ENCODE results near the gene DOCK2.
"Not testable (repeated sequence)": the region's sequence is repeated elsewhere in the genome, so short reads cannot be mapped to it uniquely, and the experiment has no call there.

The DOCK2 gene

GRCh38 chr5:169641253-169641652, 4.2 kb downstream of the DOCK2 start:
- no peak for DNase-seq

- DNase-seq, result no peak
Observed at GRCh38 chr5:169646856-169647255, 9.8 kb downstream of the DOCK2 start.

- peak; percentile 10 for DNase-seq
Observed at GRCh38 chr5:169647566-169647965, 10.5 kb downstream of the DOCK2 start.

- DNase-seq, result no peak
Observed at GRCh38 chr5:169648725-169649310, 11.7 kb downstream of the DOCK2 start.

GRCh38 chr5:169649486-169649885, 12.4 kb downstream of the DOCK2 start:
- no peak for DNase-seq

GRCh38 chr5:169650701-169651331, 13.7 kb downstream of the DOCK2 start:
- peak; percentile 91 for DNase-seq

- DNase-seq, result no peak
Observed at GRCh38 chr5:169651526-169651925, 14.5 kb downstream of the DOCK2 start.

- no peak for DNase-seq
Observed at GRCh38 chr5:169652057-169652456, 15.0 kb downstream of the DOCK2 start.

GRCh38 chr5:169653091-169653490, 16.0 kb downstream of the DOCK2 start:
- peak; percentile 60 for DNase-seq

GRCh38 chr5:169655353-169655752, 18.3 kb downstream of the DOCK2 start:
- DNase-seq, result no peak

GRCh38 chr5:169656125-169656901, 19.2 kb downstream of the DOCK2 start:
- no peak for DNase-seq

- DNase-seq, result no peak
Observed at GRCh38 chr5:169657127-169657526, 20.1 kb downstream of the DOCK2 start.

GRCh38 chr5:169662451-169662850, 25.4 kb downstream of the DOCK2 start:
- not testable (repeated sequence) for DNase-seq

- DNase-seq, result no peak
Observed at GRCh38 chr5:169663537-169663936, 26.5 kb downstream of the DOCK2 start.

- peak; percentile 27 for DNase-seq
Observed at GRCh38 chr5:169666365-169666764, 29.3 kb downstream of the DOCK2 start.

- DNase-seq, result no peak
Observed at GRCh38 chr5:169667896-169668674, 31.0 kb downstream of the DOCK2 start.

GRCh38 chr5:169668732-169669131, 31.7 kb downstream of the DOCK2 start:
- DNase-seq, result no peak

- no peak for DNase-seq
Observed at GRCh38 chr5:169670769-169671525, 33.9 kb downstream of the DOCK2 start.

- DNase-seq, result no peak
Observed at GRCh38 chr5:169682026-169682425, 45.0 kb downstream of the DOCK2 start.

- DNase-seq, result no peak
Observed at GRCh38 chr5:169686137-169686536, 49.1 kb downstream of the DOCK2 start.

- no peak for DNase-seq
Observed at GRCh38 chr5:169688106-169688505, 51.0 kb downstream of the DOCK2 start.

- no peak for DNase-seq
Observed at GRCh38 chr5:169691471-169691870, 54.4 kb downstream of the DOCK2 start.

Measured in OCI-M1 (cell line).